ENCODE measurements around the gene SLC4A2.

Gene SLC4A2

GRCh38 chr7:151088856-151089699, 29.7 kb downstream of the SLC4A2 start (continued):
- TF ChIP-seq PRDM2 (tag by site-specific recombination; IDR thresholded peaks at IDR 0.05; ENCODE audit: borderline replicate concordance) = no peak
- TF ChIP-seq ZBTB20 (tag by site-specific recombination; IDR thresholded peaks at IDR 0.05) = peak; percentile 84
- no peak for TF ChIP-seq ZNF140 (tag by site-specific recombination; IDR thresholded peaks at IDR 0.05)
- TF ChIP-seq HOXC10 (CRISPR knock-in tag; IDR thresholded peaks at IDR 0.05) = no peak
- TF ChIP-seq TRIM28 (IDR thresholded peaks at IDR 0.05; ENCODE audit: borderline replicate concordance, low read length) = 0 out of 2 replicates have a peak, but pooled peaks have one; percentile 25
- TF ChIP-seq ZNF600 (tag by site-specific recombination; IDR thresholded peaks at IDR 0.05) = peak; percentile 95
- TF ChIP-seq PRDM4 (tag by site-specific recombination; IDR thresholded peaks at IDR 0.05) = 0 out of 2 replicates have a peak, but pooled peaks have one; percentile 1
- peak; percentile 72 for TF ChIP-seq SP7 (tag by site-specific recombination; IDR thresholded peaks at IDR 0.05)
- TF ChIP-seq KLF17 (tag by site-specific recombination; IDR thresholded peaks at IDR 0.05) = peak; percentile 90; the same call in 1 of the 2 replicates
- TF ChIP-seq REST (tag by site-specific recombination; IDR thresholded peaks at IDR 0.05) = 0 out of 2 replicates have a peak, but pooled peaks have one; percentile 21
